HCT116 (cell line): Measurements from ENCODE around the gene KRT83. TPM values are rescaled to one million over a fixed set of nuclear protein-coding genes. Genes with fewer than 3 reads are reported as not detected.

ENCODE experiments used
- ATAC-seq: fragments of 200-7000 bp; cut with Tn5 transposase; 2 replicates; pipeline ENCODE4 v1.9.1; 2020; ENCODE audit warnings: mild to moderate bottlenecking, moderate library complexity
- BruUV-seq: library from RNA; stranded (reverse); fragments of 400-500 nt; replicated peaks from 2 replicates; lab custom pipeline; 2021; lab: Mats Ljungman, UMichigan
- CTCF ChIA-PET: fragments of 300-600 bp; sonication (Branson Sonifier 250); formaldehyde crosslinking; loops from one replicate; lab custom pipeline; 2021; ENCODE audit warnings: antibody characterized with exemption; lab: Charles Lee
- POLR2A ChIA-PET: fragments of 300-600, 350-600 bp; sonication (Branson Sonifier 250); formaldehyde crosslinking; loops from one replicate; lab custom pipeline; 2021; ENCODE audit warnings: antibody characterized with exemption; lab: Charles Lee
- RAD21 ChIA-PET, 2 experiments: fragments of 300-600 bp; sonication (Branson Sonifier 250); formaldehyde crosslinking; loops; one replicate each; lab custom pipeline; 2023; ENCODE audit warnings: low total read pairs in 2 of 2; ENCODE audit not compliant: uncharacterized antibody in 2 of 2, unreplicated experiment in 2 of 2, low non-redundant PET in 1 of 2; lab: Charles Lee
- DNase-seq: peaks from one replicate; pipeline ENCODE4 v3.0.0-alpha.2; 2010; ENCODE audit warnings: low read depth, low spot score
- H2AFZ ChIP-seq: fragments of 200-600 bp; shearing (Covaris generic), sonication (generic); 2 replicates; pipeline ENCODE4 v1.6.1; 2017; ENCODE audit warnings: low read depth, mixed run types, mixed read lengths, antibody characterized with exemption, low read length; ENCODE audit not compliant: poor library complexity, severe bottlenecking
- H3K27ac ChIP-seq: 2 replicates; pipeline ENCODE4 v1.5.1; 2012; ENCODE audit warnings: low read depth, low read length
- H3K27me3 ChIP-seq: fragments of 200-600 bp; sonication (generic); 2 replicates; pipeline ENCODE4 v1.6.1; 2016; ENCODE audit warnings: mixed run types, low read length, mixed read lengths; ENCODE audit not compliant: insufficient read depth
- H3K36me3 ChIP-seq, 2 experiments: fragments of 200-500 bp in 1 of 2; fragments of 200-600 bp in 1 of 2; sonication (Bioruptor generic) in 1 of 2; sonication (generic) in 1 of 2; 2 replicates each; pipeline versions ENCODE4 v1.5.1 to v1.6.1; 2014 to 2016; ENCODE audit warnings: low read length in 2 of 2, inconsistent platforms in 1 of 2, mixed read lengths in 1 of 2, mixed run types in 1 of 2; ENCODE audit not compliant: insufficient read depth in 2 of 2, control insufficient read depth in 1 of 2
- H3K4me1 ChIP-seq, 2 experiments: fragments of 200-600 bp in 1 of 2; sonication (generic) in 1 of 2; 2 replicates each; pipeline versions ENCODE4 v1.5.1 to v1.6.1; 2012 to 2017; ENCODE audit warnings: low read length in 2 of 2, inconsistent platforms in 1 of 2, mild to moderate bottlenecking in 1 of 2, mixed read lengths in 1 of 2, mixed run types in 1 of 2, moderate library complexity in 1 of 2; ENCODE audit not compliant: insufficient read depth in 2 of 2, control insufficient read depth in 1 of 2
- H3K4me2 ChIP-seq: fragments of 200-600 bp; sonication (generic); 2 replicates; pipeline ENCODE4 v1.6.1; 2017; ENCODE audit warnings: mixed run types, low read length, mixed read lengths
- H3K4me3 ChIP-seq, 2 experiments: fragments of 200-600 bp in 1 of 2; sonication (generic) in 1 of 2; replicated peaks in 1 of 2; 2 replicates each; pipeline ENCODE4 v1.5.1; 2011 to 2016; ENCODE audit warnings: low read length in 2 of 2, control low read depth in 1 of 2, low read depth in 1 of 2, mild to moderate bottlenecking in 1 of 2, mixed read lengths in 1 of 2, mixed run types in 1 of 2
- H3K79me2 ChIP-seq: fragments of 200-600 bp; sonication (generic); 2 replicates; pipeline ENCODE4 v1.6.1; 2017; ENCODE audit warnings: mild to moderate bottlenecking, mixed run types, low read length, moderate library complexity, mixed read lengths; ENCODE audit not compliant: insufficient read depth
- H3K9ac ChIP-seq: fragments of 200-600 bp; sonication (generic); 2 replicates; pipeline ENCODE4 v1.6.1; 2016; ENCODE audit warnings: low read length, mixed read lengths
- H3K9me2 ChIP-seq: fragments of 200-600 bp; sonication (generic), shearing (Covaris generic); 2 replicates; pipeline ENCODE4 v1.6.1; 2017; ENCODE audit warnings: mixed run types, mild to moderate bottlenecking, moderate library complexity; ENCODE audit not compliant: insufficient read depth
- H3K9me3 ChIP-seq, 2 experiments: fragments of 200-500 bp in 1 of 2; fragments of 200-600 bp in 1 of 2; sonication (Bioruptor generic) in 1 of 2; sonication (generic) in 1 of 2; 2 replicates each; pipeline ENCODE4 v1.6.1; 2014 to 2017; ENCODE audit warnings: low read length in 2 of 2, mixed read lengths in 2 of 2, inconsistent platforms in 1 of 2, low read depth in 1 of 2, mild to moderate bottlenecking in 1 of 2, mixed run types in 1 of 2, moderate library complexity in 1 of 2; ENCODE audit not compliant: control insufficient read depth in 1 of 2, insufficient read depth in 1 of 2
- H4K20me1 ChIP-seq: fragments of 200-600 bp; sonication (generic), shearing (Covaris generic); 2 replicates; pipeline ENCODE4 v1.6.1; 2017; ENCODE audit warnings: mixed run types, mild to moderate bottlenecking, moderate library complexity; ENCODE audit not compliant: insufficient read depth
- CEBPB ChIP-seq: IDR thresholded peaks from 2 replicates; pipeline ENCODE4 v1.6.1; 2012; ENCODE audit warnings: low read depth
- EGR1 ChIP-seq: IDR thresholded peaks from 2 replicates; pipeline ENCODE4 v1.6.1; 2012; ENCODE audit warnings: low read depth
- EZH2phosphoT487 ChIP-seq: fragments of 200-600 bp; IDR thresholded peaks from 2 replicates; pipeline ENCODE4 v1.6.1; 2018; ENCODE audit warnings: antibody characterized with exemption, borderline replicate concordance
- FOSL1 ChIP-seq: IDR thresholded peaks from 2 replicates; pipeline ENCODE4 v1.6.1; 2012; ENCODE audit warnings: low read depth
- POLR2A ChIP-seq: IDR thresholded peaks from 2 replicates; pipeline ENCODE4 v1.7.0; 2011; ENCODE audit warnings: borderline replicate concordance; ENCODE audit not compliant: insufficient read depth, insufficient read length; ENCODE audit errors: extremely low read depth
- POLR2AphosphoS5 ChIP-seq: IDR thresholded peaks from 2 replicates; pipeline ENCODE4 v1.6.1; 2011; ENCODE audit warnings: mild to moderate bottlenecking, low read depth, low read length, moderate library complexity
- RAD21 ChIP-seq: IDR thresholded peaks from 2 replicates; pipeline ENCODE4 v1.6.1; 2012; ENCODE audit warnings: low read depth, mild to moderate bottlenecking
- SIN3A ChIP-seq: IDR thresholded peaks from 2 replicates; pipeline ENCODE4 v1.6.1; 2012; ENCODE audit warnings: low read depth
- SP1 ChIP-seq: IDR thresholded peaks from 2 replicates; pipeline ENCODE4 v1.6.1; 2012; ENCODE audit warnings: low read depth
- SRF ChIP-seq: IDR thresholded peaks from 2 replicates; pipeline ENCODE4 v1.6.1; 2012; ENCODE audit warnings: low read depth
- TCF7L2 ChIP-seq: IDR thresholded peaks from 2 replicates; pipeline ENCODE4 v1.7.0; 2011; ENCODE audit warnings: borderline replicate concordance, inconsistent platforms; ENCODE audit not compliant: insufficient read depth, insufficient read length; ENCODE audit errors: extremely low read depth
- intact Hi-C: fragments of 100-400 bp; cut with micrococcal nuclease; formaldehyde crosslinking; loops from 2 replicates; pipeline ENCODE4 v1.10.0; 2022
- total RNA-seq: library from RNA; stranded (reverse); gene quantifications from one replicate; pipeline ENCODE4 v1.2.1, GENCODE V29; 2021; ENCODE audit not compliant: unreplicated experiment
- TF ChIP-seq, protein P1 (sequence below): IDR thresholded peaks from 2 replicates; pipeline ENCODE4 v1.6.1; 2012; ENCODE audit warnings: low read depth
- TF ChIP-seq, protein P2 (sequence below): IDR thresholded peaks from 2 replicates; pipeline ENCODE4 v1.6.1; 2012
- TF ChIP-seq, protein P3 (sequence below), 3 experiments: fragments of 200-600 bp in 1 of 3; sonication (generic) in 1 of 3; IDR thresholded peaks in 2 of 3; conservative IDR thresholded peaks in 1 of 3; 2 replicates each; pipeline ENCODE4 v1.5.1; 2012 to 2017; ENCODE audit warnings: low read depth in 2 of 3, low read length in 2 of 3, antibody characterized with exemption in 1 of 3, borderline replicate concordance in 1 of 3, control low read depth in 1 of 3, mild to moderate bottlenecking in 1 of 3, mixed read lengths in 1 of 3, mixed run types in 1 of 3, moderate library complexity in 1 of 3; ENCODE audit not compliant: insufficient read depth in 1 of 3
- TF ChIP-seq, protein P4 (sequence below): IDR thresholded peaks from 2 replicates; pipeline ENCODE4 v1.6.1; 2012

KRT83 gene
- total RNA-seq, 1 experiment from 2014 or later = not detected

DNA sequence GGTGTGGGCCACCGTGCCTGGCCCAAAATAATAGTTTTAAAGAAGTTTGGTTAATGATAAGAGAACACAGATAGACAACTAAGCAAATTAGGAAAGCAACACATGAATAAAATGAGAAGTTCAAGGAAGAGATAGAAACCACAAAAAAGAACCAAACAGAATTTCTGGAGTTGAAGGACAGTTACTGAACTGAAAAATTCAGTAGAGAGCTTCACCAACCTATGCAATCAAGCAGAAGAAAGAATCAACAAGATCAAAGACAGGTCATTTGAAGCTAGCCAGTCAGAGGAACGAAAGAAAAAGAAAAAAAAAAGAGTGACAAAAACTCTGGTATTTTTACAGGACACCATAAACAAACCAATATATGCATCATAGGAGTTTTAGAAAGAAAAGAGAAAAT lies 15.4 kb upstream of the KRT83 start (continued):
- TF ChIP-seq, protein P1, sequence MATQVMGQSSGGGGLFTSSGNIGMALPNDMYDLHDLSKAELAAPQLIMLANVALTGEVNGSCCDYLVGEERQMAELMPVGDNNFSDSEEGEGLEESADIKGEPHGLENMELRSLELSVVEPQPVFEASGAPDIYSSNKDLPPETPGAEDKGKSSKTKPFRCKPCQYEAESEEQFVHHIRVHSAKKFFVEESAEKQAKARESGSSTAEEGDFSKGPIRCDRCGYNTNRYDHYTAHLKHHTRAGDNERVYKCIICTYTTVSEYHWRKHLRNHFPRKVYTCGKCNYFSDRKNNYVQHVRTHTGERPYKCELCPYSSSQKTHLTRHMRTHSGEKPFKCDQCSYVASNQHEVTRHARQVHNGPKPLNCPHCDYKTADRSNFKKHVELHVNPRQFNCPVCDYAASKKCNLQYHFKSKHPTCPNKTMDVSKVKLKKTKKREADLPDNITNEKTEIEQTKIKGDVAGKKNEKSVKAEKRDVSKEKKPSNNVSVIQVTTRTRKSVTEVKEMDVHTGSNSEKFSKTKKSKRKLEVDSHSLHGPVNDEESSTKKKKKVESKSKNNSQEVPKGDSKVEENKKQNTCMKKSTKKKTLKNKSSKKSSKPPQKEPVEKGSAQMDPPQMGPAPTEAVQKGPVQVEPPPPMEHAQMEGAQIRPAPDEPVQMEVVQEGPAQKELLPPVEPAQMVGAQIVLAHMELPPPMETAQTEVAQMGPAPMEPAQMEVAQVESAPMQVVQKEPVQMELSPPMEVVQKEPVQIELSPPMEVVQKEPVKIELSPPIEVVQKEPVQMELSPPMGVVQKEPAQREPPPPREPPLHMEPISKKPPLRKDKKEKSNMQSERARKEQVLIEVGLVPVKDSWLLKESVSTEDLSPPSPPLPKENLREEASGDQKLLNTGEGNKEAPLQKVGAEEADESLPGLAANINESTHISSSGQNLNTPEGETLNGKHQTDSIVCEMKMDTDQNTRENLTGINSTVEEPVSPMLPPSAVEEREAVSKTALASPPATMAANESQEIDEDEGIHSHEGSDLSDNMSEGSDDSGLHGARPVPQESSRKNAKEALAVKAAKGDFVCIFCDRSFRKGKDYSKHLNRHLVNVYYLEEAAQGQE = no peak
- no peak for TF ChIP-seq FOSL1
- TF ChIP-seq, protein P2, sequence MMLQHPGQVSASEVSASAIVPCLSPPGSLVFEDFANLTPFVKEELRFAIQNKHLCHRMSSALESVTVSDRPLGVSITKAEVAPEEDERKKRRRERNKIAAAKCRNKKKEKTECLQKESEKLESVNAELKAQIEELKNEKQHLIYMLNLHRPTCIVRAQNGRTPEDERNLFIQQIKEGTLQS = no peak
- no peak for TF ChIP-seq POLR2A
- no peak for TF ChIP-seq CEBPB
- no peak for TF ChIP-seq EGR1

DNA sequence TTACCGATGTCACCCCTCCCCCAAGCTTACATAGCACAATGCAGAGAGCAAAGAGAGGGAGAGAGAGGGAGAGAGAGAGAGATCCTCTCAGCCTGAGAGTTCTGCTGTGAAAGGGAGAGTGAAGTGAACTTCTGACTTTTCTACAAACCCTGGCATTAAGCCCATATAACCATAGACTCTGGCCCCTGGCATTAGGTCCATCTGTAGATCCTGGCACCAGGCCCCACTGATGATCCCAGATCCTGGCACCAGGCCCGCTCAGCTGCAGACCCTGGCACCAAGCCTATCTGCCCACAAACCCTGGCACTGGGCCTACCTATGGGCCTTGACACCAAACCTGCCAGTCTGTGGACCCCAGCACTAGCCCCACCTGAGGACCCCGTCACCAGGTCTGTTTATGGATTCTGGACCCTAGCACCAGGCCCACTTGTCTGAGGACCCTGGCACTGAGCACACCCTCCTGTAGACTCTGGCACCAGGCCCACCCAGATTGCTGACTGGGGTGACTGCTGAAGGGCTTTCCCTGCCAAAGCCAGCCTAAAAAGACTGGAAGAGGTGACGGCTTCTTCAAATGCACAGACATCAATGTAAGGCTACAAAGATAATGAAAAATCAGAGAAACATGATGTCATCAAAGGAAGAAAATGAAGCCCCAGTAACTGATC lies 14.5 kb upstream of the KRT83 start:
- no peak overlapping the region for H3K4me2 ChIP-seq
- intact Hi-C loops = no loop called here
- ChIA-PET CTCF (no interaction called here), POLR2A (no interaction called here), RAD21 (no interaction called here)
- peaks cover 0 to 13% of the 10 kb centered on the region in 2 experiments; a peak in 2 of 4 replicates for H3K4me1 ChIP-seq
- no peaks in the 10 kb centered on the region for H3K9me2 ChIP-seq
- no peak for ATAC-seq
- no peak overlapping the region for H2AFZ ChIP-seq
- H3K27me3 ChIP-seq = no peaks in the 10 kb centered on the region
- H3K9ac ChIP-seq = no peak overlapping the region
- H3K79me2 ChIP-seq = no peaks in the 10 kb centered on the region
- no TSS peak for BruUV-seq
- no peaks in the 10 kb centered on the region for H4K20me1 ChIP-seq
- H3K4me3 ChIP-seq = no peak overlapping the region
- H3K9me3 ChIP-seq = no peaks in the 10 kb centered on the region
- H3K36me3 ChIP-seq = no peaks in the 10 kb centered on the region
- no peak overlapping the region for H3K27ac ChIP-seq
- no peak for DNase-seq
- TF ChIP-seq SP1 = no peak
- TF ChIP-seq, protein P3, sequence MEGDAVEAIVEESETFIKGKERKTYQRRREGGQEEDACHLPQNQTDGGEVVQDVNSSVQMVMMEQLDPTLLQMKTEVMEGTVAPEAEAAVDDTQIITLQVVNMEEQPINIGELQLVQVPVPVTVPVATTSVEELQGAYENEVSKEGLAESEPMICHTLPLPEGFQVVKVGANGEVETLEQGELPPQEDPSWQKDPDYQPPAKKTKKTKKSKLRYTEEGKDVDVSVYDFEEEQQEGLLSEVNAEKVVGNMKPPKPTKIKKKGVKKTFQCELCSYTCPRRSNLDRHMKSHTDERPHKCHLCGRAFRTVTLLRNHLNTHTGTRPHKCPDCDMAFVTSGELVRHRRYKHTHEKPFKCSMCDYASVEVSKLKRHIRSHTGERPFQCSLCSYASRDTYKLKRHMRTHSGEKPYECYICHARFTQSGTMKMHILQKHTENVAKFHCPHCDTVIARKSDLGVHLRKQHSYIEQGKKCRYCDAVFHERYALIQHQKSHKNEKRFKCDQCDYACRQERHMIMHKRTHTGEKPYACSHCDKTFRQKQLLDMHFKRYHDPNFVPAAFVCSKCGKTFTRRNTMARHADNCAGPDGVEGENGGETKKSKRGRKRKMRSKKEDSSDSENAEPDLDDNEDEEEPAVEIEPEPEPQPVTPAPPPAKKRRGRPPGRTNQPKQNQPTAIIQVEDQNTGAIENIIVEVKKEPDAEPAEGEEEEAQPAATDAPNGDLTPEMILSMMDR (IDR thresholded peaks at IDR 0.05 in 2 of 3, conservative IDR thresholded peaks at IDR 0.05 in 1 of 3; ENCODE audit: borderline replicate concordance in 1 of 3, insufficient read depth in 1 of 3, low read depth in 2 of 3, low read length in 2 of 3) = no peak
- no peak for TF ChIP-seq POLR2AphosphoS5
- TF ChIP-seq, protein P4, sequence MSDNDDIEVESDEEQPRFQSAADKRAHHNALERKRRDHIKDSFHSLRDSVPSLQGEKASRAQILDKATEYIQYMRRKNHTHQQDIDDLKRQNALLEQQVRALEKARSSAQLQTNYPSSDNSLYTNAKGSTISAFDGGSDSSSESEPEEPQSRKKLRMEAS = no peak
- no peak for TF ChIP-seq SRF
- TF ChIP-seq, protein P2 = no peak
- TF ChIP-seq RAD21 = no peak
- TF ChIP-seq, protein P1 = no peak
- no peak for TF ChIP-seq EZH2phosphoT487
- TF ChIP-seq SIN3A = no peak
- TF ChIP-seq TCF7L2 = no peak
